Measurements from ENCODE around the gene DRG1. TPM values are rescaled to one million over a fixed set of nuclear protein-coding genes. Genes with fewer than 3 reads are reported as not detected.

DRG1 gene
- total and polyA plus RNA-seq, 2 experiments from 2014 or later, result 55.2 to 71.0 TPM

DNA sequence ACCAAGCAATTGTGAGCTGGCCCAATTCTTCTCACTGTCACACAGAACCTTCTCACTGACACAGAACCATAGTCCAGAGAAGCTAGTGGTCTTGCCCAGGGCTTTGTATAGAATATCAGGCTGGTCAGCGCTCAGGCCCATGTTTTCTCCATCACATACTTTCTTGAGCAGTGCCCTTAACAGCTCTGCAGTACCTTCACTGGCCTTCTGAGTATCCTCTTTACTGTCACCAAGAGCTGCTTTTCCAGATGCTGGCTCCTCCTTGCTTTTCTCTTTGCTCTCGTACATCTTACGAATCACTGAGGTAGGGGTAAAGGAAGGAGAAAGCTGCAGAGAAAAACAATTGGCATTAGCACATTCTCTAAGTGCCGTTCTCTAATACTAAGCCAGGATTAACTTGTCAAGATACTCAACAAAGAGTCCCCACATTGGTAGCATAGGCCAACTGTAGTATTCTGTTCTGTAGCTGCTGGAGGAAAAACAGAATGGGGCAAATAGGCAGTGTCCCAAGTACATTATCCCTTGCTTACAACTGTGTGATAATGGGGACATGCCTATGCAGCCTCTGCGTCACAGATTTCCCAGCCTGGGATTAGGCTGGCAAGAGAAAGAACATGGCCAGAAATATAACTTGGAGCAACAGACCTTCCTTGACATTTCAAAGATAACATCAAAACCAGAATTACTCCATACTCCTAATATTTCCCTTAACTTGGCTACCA lies 43.5 kb downstream of the DRG1 start:
- Histone ChIP-seq H3K4me2 (no peak overlapping the region), H3K4me1 (ENCODE audit: insufficient read depth) (peaks cover 3% of the 10 kb centered on the region), H4K20me1 (ENCODE audit: insufficient read depth, poor library complexity, severe bottlenecking) (no peaks in the 10 kb centered on the region), H3K27ac (peak overlapping the region; percentile 48), H3K79me2 (no peaks in the 10 kb centered on the region), H3K36me3 (replicated peaks; ENCODE audit: insufficient read depth, low read depth) (no peaks in the 10 kb centered on the region), H3K9me3 (ENCODE audit: low read depth) (no peaks in the 10 kb centered on the region), H3K4me3 (no peak overlapping the region), H3K27me3 (no peaks in the 10 kb centered on the region), H3K9me2 (replicated peaks; ENCODE audit: insufficient read depth) (no peaks in the 10 kb centered on the region), H2AFZ (no peak overlapping the region)
- DNase-seq (ENCODE audit: low spot score), result no peak
- WGBS (ENCODE audit: low lambda C conversion rate, missing lambda C conversion rate), result 83% methylated on average over 5 of the region's 5 CpGs
- TF ChIP-seq EZH2 (IDR thresholded peaks at IDR 0.05; ENCODE audit: borderline replicate concordance) (no peak), EZH2phosphoT487 (IDR thresholded peaks at IDR 0.05; ENCODE audit: low read depth, severe bottlenecking, unreplicated experiment) (no peak)
- TF ChIP-seq, protein P1, sequence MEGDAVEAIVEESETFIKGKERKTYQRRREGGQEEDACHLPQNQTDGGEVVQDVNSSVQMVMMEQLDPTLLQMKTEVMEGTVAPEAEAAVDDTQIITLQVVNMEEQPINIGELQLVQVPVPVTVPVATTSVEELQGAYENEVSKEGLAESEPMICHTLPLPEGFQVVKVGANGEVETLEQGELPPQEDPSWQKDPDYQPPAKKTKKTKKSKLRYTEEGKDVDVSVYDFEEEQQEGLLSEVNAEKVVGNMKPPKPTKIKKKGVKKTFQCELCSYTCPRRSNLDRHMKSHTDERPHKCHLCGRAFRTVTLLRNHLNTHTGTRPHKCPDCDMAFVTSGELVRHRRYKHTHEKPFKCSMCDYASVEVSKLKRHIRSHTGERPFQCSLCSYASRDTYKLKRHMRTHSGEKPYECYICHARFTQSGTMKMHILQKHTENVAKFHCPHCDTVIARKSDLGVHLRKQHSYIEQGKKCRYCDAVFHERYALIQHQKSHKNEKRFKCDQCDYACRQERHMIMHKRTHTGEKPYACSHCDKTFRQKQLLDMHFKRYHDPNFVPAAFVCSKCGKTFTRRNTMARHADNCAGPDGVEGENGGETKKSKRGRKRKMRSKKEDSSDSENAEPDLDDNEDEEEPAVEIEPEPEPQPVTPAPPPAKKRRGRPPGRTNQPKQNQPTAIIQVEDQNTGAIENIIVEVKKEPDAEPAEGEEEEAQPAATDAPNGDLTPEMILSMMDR (IDR thresholded peaks at IDR 0.05; ENCODE audit: poor library complexity), result no peak

DNA sequence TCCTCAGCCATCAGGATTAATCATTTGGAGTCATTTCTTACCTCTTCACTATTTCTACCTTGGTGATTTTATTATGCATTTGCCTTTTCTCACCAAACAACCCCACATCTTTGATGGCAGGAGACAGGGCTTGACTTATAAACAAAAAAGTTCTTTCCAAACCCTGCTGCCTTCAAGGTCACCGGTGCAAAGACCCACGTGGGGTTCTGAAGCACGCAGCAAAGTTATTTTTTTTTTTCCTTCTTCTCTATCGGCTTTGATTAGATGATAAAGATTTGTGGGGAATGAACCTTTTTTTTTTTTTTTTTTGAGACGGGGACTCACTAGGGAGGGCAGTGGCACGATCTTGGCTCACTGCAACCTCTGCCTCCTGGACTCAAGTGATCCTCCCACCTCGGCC lies 44.1 kb downstream of the DRG1 start:
- no peaks in the 10 kb centered on the region for H3K36me3 ChIP-seq (replicated peaks; ENCODE audit: insufficient read depth, low read depth)
- H3K79me2 ChIP-seq, result no peaks in the 10 kb centered on the region
- no peak for TF ChIP-seq EZH2 (IDR thresholded peaks at IDR 0.05; ENCODE audit: borderline replicate concordance)
- TF ChIP-seq, protein P1 (IDR thresholded peaks at IDR 0.05; ENCODE audit: poor library complexity), result no peak
- no peak for TF ChIP-seq EZH2phosphoT487 (IDR thresholded peaks at IDR 0.05; ENCODE audit: low read depth, severe bottlenecking, unreplicated experiment)
- no peak overlapping the region for H2AFZ ChIP-seq
- H3K9me2 ChIP-seq (replicated peaks; ENCODE audit: insufficient read depth), result no peaks in the 10 kb centered on the region
- H3K4me2 ChIP-seq, result no peak overlapping the region
- no peaks in the 10 kb centered on the region for H4K20me1 ChIP-seq (ENCODE audit: insufficient read depth, poor library complexity, severe bottlenecking)
- H3K27ac ChIP-seq, result peak overlapping the region; percentile 24
- H3K4me3 ChIP-seq, result no peak overlapping the region
- H3K4me1 ChIP-seq (ENCODE audit: insufficient read depth), result peaks cover 3% of the 10 kb centered on the region
- H3K27me3 ChIP-seq, result no peaks in the 10 kb centered on the region
- no peak for DNase-seq (ENCODE audit: low spot score)
- no peaks in the 10 kb centered on the region for H3K9me3 ChIP-seq (ENCODE audit: low read depth)
- 82% methylated on average over 7 of the region's 7 CpGs for WGBS (ENCODE audit: low lambda C conversion rate, missing lambda C conversion rate)

DNA sequence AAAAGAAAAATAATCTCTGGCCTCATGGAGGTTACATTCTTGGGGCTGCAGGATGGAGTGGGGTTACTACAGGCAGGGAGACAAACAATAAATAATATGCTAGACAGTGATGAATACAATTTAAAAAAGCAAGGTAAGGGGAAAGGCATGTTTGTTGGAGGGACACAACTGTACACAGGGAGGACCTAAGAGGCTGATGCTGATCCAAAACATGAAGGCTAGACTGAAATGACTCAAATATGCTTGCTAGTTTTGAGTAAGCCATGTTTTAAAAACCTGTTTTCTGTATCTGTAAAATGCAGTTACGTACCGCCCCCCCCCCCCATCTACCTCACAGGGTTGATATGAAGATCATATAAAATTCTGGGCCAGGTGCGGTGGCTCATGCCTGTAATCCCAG lies 46.2 kb downstream of the DRG1 start:
- Histone ChIP-seq H2AFZ (no peak overlapping the region), H3K27ac (no peak overlapping the region), H3K27me3 (no peaks in the 10 kb centered on the region), H3K79me2 (no peaks in the 10 kb centered on the region), H4K20me1 (ENCODE audit: insufficient read depth, poor library complexity, severe bottlenecking) (no peaks in the 10 kb centered on the region), H3K9me2 (replicated peaks; ENCODE audit: insufficient read depth) (no peaks in the 10 kb centered on the region), H3K9me3 (ENCODE audit: low read depth) (no peaks in the 10 kb centered on the region), H3K36me3 (replicated peaks; ENCODE audit: insufficient read depth, low read depth) (no peaks in the 10 kb centered on the region), H3K4me1 (ENCODE audit: insufficient read depth) (peaks cover 3% of the 10 kb centered on the region), H3K4me2 (no peak overlapping the region), H3K4me3 (no peak overlapping the region)
- WGBS (ENCODE audit: low lambda C conversion rate, missing lambda C conversion rate), result 93% methylated on average over 3 of the region's 3 CpGs
- TF ChIP-seq, protein P1 (IDR thresholded peaks at IDR 0.05; ENCODE audit: poor library complexity), result no peak
- TF ChIP-seq EZH2 (IDR thresholded peaks at IDR 0.05; ENCODE audit: borderline replicate concordance), result no peak
- no peak for TF ChIP-seq EZH2phosphoT487 (IDR thresholded peaks at IDR 0.05; ENCODE audit: low read depth, severe bottlenecking, unreplicated experiment)
- DNase-seq (ENCODE audit: low spot score), result no peak
